Bone marrow (tissue), 2 donors: ENCODE results near the gene VDAC2.

Experiments used
- DNase-seq, 2 donors: peaks; one replicate each; lab custom pipeline; 2025; lab: John Stamatoyannopoulos, UW

VDAC2 gene

GRCh38 chr10:75253281-75254220 lies 43.0 kb downstream of the VDAC2 start:
- DNase-seq: no peak

GRCh38 chr10:75254739-75255138 lies 44.1 kb downstream of the VDAC2 start:
- no peak for DNase-seq

- DNase-seq: no peak
Observed at GRCh38 chr10:75260990-75261389, 50.4 kb downstream of the VDAC2 start.

GRCh38 chr10:75261813-75262705 lies 51.5 kb downstream of the VDAC2 start:
- no peak for DNase-seq

GRCh38 chr10:75263806-75264205 lies 53.2 kb downstream of the VDAC2 start:
- DNase-seq: no peak

- DNase-seq: no peak
Observed at GRCh38 chr10:75265856-75266255, 55.3 kb downstream of the VDAC2 start.

GRCh38 chr10:75266945-75267344 lies 56.3 kb downstream of the VDAC2 start:
- DNase-seq: no peak

GRCh38 chr10:75269605-75270004 lies 59.0 kb downstream of the VDAC2 start:
- no peak for DNase-seq

GRCh38 chr10:75272094-75272493 lies 61.5 kb downstream of the VDAC2 start:
- DNase-seq: no peak

GRCh38 chr10:75272896-75273295 lies 62.3 kb downstream of the VDAC2 start:
- no peak for DNase-seq

- DNase-seq: no peak
Observed at GRCh38 chr10:75276069-75276872, 65.7 kb downstream of the VDAC2 start.

- DNase-seq: no peak
Observed at GRCh38 chr10:75280236-75280635, 69.6 kb downstream of the VDAC2 start.
